ENCODE measurements around the gene CALCOCO1. TPM values are rescaled to one million over a fixed set of nuclear protein-coding genes. Genes with fewer than 3 reads are reported as not detected.
A peak's percentile ranks its signal among the peaks of the same experiment; 100 is the strongest.

The CALCOCO1 gene
- total RNA-seq, 4 donors from 2014 or later = 118 to 186 (median 168) TPM

DNA sequence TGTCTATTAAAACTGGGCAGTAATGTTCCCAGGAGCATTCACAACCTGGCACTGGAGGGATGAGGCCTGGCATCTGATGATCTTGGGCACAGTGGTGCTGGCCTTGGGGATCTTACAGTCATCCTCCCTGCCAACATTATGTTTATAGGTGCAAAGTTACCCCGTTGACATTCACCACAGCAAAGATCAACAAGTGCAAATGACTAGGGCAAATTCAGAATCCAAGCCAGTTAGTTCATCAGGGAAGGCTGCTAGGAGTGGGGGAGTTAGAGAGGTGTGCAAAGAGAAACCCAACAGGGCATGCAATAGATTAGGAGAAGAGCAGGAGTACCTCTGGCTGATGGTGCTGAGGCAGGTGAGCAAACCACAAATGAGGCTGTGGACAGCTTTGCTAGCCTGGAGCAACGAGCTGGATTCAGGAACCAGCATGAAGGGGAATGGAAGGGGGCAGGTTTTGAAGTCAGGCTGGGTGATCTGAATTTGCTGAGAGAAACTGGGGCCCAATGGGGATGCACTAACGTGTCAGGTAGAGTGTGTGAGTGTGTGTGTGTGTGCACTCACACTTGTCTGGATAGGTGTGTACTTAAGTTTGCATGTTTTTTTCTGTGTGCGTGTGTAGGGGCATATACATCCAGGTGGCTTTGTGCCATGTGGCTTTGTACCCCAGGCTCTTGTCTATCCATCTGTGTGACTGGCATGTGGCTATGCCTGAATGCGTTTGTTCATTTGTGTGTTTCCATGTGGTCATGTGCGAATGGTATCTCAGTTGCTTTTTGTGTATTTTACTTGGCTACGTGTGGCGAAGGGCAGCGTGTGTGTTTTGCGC lies 22.9 kb upstream of the CALCOCO1 start:
- TF ChIP-seq POLR2A (IDR thresholded peaks at IDR 0.05) = no peak
- TF ChIP-seq, protein P1, sequence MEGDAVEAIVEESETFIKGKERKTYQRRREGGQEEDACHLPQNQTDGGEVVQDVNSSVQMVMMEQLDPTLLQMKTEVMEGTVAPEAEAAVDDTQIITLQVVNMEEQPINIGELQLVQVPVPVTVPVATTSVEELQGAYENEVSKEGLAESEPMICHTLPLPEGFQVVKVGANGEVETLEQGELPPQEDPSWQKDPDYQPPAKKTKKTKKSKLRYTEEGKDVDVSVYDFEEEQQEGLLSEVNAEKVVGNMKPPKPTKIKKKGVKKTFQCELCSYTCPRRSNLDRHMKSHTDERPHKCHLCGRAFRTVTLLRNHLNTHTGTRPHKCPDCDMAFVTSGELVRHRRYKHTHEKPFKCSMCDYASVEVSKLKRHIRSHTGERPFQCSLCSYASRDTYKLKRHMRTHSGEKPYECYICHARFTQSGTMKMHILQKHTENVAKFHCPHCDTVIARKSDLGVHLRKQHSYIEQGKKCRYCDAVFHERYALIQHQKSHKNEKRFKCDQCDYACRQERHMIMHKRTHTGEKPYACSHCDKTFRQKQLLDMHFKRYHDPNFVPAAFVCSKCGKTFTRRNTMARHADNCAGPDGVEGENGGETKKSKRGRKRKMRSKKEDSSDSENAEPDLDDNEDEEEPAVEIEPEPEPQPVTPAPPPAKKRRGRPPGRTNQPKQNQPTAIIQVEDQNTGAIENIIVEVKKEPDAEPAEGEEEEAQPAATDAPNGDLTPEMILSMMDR (IDR thresholded peaks at IDR 0.05) = no peak
- no peak for TF ChIP-seq EP300 (IDR thresholded peaks at IDR 0.05; ENCODE audit: low read depth)
- no peak for TF ChIP-seq POLR2AphosphoS5 (IDR thresholded peaks at IDR 0.05)
- WGBS, 2 donors (ENCODE audit: low coverage in 1 of 2) = 18 to 40% methylated on average over 4 to 10 of the region's 10 CpGs
- Histone ChIP-seq H3K4me3 (peak overlapping the region in 2 of 4 donors; percentile 38 to 51), H3K4me1 (peaks cover 12 to 28% (median 19%) of the 10 kb centered on the region in 4 donors), H3K27ac (no peak overlapping the region), H3K36me3 (no peaks in the 10 kb centered on the region), H3K27me3 (peaks cover 89% of the 10 kb centered on the region), H3K9me3 (no peaks in the 10 kb centered on the region)
- intact Hi-C loops (cut with DNase I; ENCODE audit: low total_unique reads) = loop anchor here (5.0 kb wide), 1 partner anchor 48 kb away; no protein-coding TSS in a partner anchor
- no peak for DNase-seq
- in situ Hi-C loops (cut with MboI; ENCODE audit: low pct_ligation_motif_present in 1 of 4, low pct_unique_long_range_greater_than_20kb in 1 of 4, low sequenced_read_pairs in 3 of 4) = loop anchor here in 1 of 4 donors (5.0 to 25.0 kb wide), 2 partner anchors 48 to 437 kb away; partner anchors contain the start of gene SMUG1

DNA sequence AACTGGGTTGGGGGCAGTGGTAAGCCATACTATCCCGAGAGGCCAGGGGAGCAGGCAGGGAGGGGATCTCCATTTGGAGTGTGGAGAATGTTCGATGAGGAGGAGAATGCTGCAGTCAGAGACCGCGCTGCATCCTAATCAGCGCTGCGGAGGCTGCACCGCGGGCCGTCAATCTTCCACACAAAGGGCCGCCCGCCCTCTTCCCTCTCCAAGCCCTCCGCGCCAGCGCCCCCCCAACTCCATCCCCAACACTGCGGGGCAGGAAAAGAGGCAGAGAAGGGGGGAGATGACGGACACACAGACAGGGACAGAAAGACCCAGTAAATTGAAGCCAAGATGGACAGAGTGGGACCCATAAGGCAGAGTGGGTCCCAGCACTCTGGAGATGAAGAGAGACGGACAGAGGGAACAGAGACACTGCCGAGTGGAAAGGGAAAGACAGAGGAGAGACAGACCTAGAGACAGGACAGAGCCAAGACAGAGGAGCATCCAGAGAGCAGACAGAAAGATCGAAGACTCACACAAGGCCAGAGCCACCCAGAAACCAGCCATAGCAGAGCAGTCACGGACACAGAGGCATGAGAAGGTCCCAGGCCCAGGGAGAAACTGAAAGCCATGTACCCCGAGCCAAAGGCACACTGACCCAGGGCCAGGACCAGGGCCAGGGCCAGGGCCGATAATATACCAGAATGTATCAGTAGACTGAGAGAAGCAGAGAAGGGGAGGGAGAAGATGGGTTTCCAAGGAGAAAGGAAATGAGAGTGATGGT lies 21.0 kb upstream of the CALCOCO1 start:
- Histone ChIP-seq H3K4me3 (no peak overlapping the region), H3K36me3 (no peaks in the 10 kb centered on the region), H3K9me3 (no peaks in the 10 kb centered on the region), H3K27ac (no peak overlapping the region), H3K27me3 (peaks cover 91% of the 10 kb centered on the region), H3K4me1 (peaks cover 3 to 27% (median 17%) of the 10 kb centered on the region in 4 donors)
- intact Hi-C loops (cut with DNase I; ENCODE audit: low total_unique reads) = loop anchor here (5.0 kb wide), 1 partner anchor 46 kb away; no protein-coding TSS in a partner anchor
- in situ Hi-C loops (cut with MboI; ENCODE audit: low pct_ligation_motif_present in 1 of 4, low pct_unique_long_range_greater_than_20kb in 1 of 4, low sequenced_read_pairs in 3 of 4) = loop anchor here in 1 of 4 donors (5.0 kb wide), 1 partner anchor 46 kb away; no protein-coding TSS in a partner anchor
- WGBS, 2 donors (ENCODE audit: low coverage in 1 of 2) = 36 to 53% methylated on average over 2 to 22 of the region's 22 CpGs
- TF ChIP-seq EP300 (IDR thresholded peaks at IDR 0.05; ENCODE audit: low read depth) = no peak
- TF ChIP-seq, protein P1 (IDR thresholded peaks at IDR 0.05) = no peak
- DNase-seq = no peak

DNA sequence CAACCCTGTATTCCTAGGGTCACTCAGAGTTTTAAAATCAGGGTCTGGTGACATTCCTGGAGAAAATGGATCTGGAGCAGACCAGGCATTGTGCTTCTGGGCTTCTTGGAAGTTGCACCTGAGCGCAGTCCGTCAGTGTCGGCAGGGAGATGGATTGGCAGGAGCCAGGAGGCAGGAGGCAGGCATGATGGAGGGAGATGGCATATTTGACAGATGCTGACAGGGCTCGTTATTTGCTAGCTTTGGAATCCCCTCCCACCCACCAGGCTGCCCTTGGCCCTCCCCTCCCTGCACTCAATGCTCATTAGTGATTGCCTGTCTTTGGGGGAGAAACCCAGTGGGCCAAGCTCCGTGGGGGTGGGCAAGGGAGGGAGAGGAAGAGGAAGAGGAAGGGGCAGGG lies 19.8 kb upstream of the CALCOCO1 start:
- peaks cover 92% of the 10 kb centered on the region for H3K27me3 ChIP-seq
- intact Hi-C loops (cut with DNase I; ENCODE audit: low total_unique reads) (loop anchor here (5.0 kb wide), 1 partner anchor 45 kb away; no protein-coding TSS in a partner anchor), in situ Hi-C loops (cut with MboI; ENCODE audit: low pct_ligation_motif_present in 1 of 4, low pct_unique_long_range_greater_than_20kb in 1 of 4, low sequenced_read_pairs in 3 of 4) (loop anchor here in 1 of 4 donors (5.0 kb wide), 1 partner anchor 45 kb away; no protein-coding TSS in a partner anchor)

More for the DNA sequence above, 19.8 kb upstream of the CALCOCO1 start:
- Histone ChIP-seq H3K4me3 (no peak overlapping the region), H3K27ac (no peak overlapping the region), H3K36me3 (no peaks in the 10 kb centered on the region), H3K9me3 (no peaks in the 10 kb centered on the region), H3K4me1 (peaks cover 3 to 26% (median 17%) of the 10 kb centered on the region in 4 donors)
- TF ChIP-seq EP300 (IDR thresholded peaks at IDR 0.05; ENCODE audit: low read depth) (no peak), POLR2AphosphoS5 (IDR thresholded peaks at IDR 0.05) (no peak), POLR2A (IDR thresholded peaks at IDR 0.05) (no peak)
- TF ChIP-seq, protein P1 (IDR thresholded peaks at IDR 0.05) = no peak
- 38 to 49% methylated on average over 4 of the region's 5 CpGs for WGBS, 2 donors (ENCODE audit: low coverage in 1 of 2)
- no peak for DNase-seq

Data from transverse colon (tissue), 4 donors.